ENCODE data around the gene CDT1. TPM values are rescaled to one million over a fixed set of nuclear protein-coding genes. Genes with fewer than 3 reads are reported as not detected.

The CDT1 gene
- total and polyA plus RNA-seq, 8 donors, result 9.3 to 20.4 (median 13.4) TPM

DNA sequence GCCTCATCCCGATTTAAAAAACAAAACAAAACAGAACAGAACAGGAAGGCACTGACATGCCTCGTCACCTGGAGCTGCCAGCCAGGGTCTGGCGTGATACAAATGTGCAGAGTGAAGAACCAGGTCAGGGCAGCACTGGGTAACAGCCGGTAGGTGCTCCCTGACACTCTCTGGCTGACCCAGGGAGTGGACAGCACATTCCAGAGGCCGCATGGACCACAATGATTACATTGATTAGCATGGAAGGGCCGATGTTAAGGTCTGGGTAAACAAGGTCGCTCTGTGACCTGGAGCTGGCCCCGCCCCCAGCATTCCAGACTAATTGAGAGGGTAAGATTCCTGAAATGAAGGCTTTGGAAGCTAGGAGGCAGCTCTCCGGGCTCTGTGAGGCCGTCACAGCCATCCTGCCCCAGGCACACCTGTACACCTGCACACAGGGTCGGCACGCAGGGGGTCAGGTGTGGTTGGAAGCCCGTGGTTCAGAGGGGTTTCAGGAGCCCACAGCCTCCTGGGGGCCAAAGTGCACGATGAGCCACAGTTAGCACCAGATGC lies 40.0 kb upstream of the CDT1 start:
- intact Hi-C loops (cut with DNase I), result no loop called here
- ATAC-seq (peak; percentile 19), DNase-seq (no peak)
- no peak overlapping the region for H3K4me3 ChIP-seq
- no peaks in the 10 kb centered on the region for H3K27me3 ChIP-seq
- TF ChIP-seq, protein P1, sequence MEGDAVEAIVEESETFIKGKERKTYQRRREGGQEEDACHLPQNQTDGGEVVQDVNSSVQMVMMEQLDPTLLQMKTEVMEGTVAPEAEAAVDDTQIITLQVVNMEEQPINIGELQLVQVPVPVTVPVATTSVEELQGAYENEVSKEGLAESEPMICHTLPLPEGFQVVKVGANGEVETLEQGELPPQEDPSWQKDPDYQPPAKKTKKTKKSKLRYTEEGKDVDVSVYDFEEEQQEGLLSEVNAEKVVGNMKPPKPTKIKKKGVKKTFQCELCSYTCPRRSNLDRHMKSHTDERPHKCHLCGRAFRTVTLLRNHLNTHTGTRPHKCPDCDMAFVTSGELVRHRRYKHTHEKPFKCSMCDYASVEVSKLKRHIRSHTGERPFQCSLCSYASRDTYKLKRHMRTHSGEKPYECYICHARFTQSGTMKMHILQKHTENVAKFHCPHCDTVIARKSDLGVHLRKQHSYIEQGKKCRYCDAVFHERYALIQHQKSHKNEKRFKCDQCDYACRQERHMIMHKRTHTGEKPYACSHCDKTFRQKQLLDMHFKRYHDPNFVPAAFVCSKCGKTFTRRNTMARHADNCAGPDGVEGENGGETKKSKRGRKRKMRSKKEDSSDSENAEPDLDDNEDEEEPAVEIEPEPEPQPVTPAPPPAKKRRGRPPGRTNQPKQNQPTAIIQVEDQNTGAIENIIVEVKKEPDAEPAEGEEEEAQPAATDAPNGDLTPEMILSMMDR (IDR thresholded peaks at IDR 0.05), result no peak
- H3K9me3 ChIP-seq, result no peaks in the 10 kb centered on the region
- H3K4me1 ChIP-seq, result peaks cover 25 to 96% of the 10 kb centered on the region in 2 donors
- peaks cover 0 to 10% of the 10 kb centered on the region in 2 donors for H3K36me3 ChIP-seq
- H3K27ac ChIP-seq, result peak overlapping the region in 1 of 2 donors; percentile 30

DNA sequence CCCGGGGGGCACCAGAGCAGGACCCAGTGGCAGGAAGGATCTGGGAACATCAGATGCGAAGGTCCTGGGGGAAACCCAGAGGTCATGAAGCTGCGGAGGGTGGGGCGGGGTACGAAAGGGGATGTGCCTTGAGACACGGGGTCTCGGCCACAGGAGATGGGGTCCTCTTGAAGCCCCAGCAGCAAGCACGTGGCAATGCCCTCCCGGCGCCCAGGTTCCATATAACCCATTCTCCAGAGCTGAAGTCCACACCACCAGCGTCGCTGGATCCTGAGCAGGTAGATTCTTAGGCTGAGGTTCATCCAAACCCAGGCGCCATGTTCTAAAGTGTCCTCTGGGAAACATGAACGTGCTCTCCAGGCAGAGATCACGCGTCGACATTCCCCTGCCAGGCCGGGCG lies 39.5 kb upstream of the CDT1 start:
- Histone ChIP-seq H3K4me3 (no peak overlapping the region), H3K27me3 (no peaks in the 10 kb centered on the region), H3K27ac (no peak overlapping the region), H3K36me3 (peaks cover 0 to 10% of the 10 kb centered on the region in 2 donors), H3K4me1 (peaks cover 27 to 96% of the 10 kb centered on the region in 2 donors), H3K9me3 (no peaks in the 10 kb centered on the region)
- no peak for DNase-seq
- intact Hi-C loops (cut with DNase I), result no loop called here
- TF ChIP-seq, protein P1 (IDR thresholded peaks at IDR 0.05), result no peak
- ATAC-seq, result no peak

DNA sequence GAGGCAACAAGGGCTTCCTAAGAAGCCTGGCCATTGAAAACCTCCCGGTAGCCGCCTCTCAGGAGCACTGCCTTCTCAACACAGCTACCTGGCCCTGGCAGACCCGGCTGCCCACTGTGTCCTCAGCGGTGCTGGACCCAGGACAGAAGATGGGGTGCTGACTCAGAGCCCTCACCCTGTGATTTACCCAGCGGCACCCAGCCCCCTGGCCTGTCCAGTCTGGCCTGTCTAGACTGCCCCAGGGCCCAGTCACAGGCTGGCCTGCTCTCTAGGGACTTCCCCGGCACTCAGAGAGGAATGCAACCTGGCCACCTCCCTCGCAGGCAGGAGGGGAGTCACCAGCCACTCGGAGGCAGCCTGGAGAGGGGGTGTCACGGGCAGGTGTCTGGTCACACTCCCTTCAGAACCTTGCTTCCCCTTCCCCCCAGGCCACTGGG lies 38.7 kb upstream of the CDT1 start:
- Histone ChIP-seq H3K4me3 (no peak overlapping the region), H3K27ac (no peak overlapping the region), H3K4me1 (peaks cover 27 to 96% of the 10 kb centered on the region in 2 donors), H3K36me3 (peaks cover 0 to 10% of the 10 kb centered on the region in 2 donors), H3K27me3 (no peaks in the 10 kb centered on the region), H3K9me3 (no peaks in the 10 kb centered on the region)
- intact Hi-C loops (cut with DNase I), result no loop called here
- DNase-seq, result peak in 3 of 4 donors; percentile 76 to 91 (median 89)
- ATAC-seq, result peak; percentile 77
- TF ChIP-seq, protein P1 (IDR thresholded peaks at IDR 0.05), result no peak

DNA sequence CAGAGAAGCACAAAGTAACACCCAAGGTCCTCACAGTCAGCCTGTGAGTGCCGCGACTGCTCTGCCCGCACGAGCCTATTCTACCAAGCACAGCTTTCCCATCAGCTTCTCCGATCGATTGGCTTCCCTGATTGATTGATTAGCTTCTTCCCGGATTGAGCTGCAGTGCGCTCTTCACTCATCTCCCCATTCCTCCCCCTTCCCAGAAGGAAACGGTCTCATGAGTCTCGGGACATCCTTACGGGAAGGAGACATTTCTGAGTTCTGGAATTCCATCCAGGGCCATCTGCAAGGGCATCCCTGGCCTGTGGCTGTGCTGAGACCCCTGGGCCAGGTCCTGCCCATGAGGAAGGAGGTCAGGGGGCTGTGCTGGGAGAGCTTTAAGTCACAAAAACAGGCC lies 36.6 kb upstream of the CDT1 start:
- Histone ChIP-seq H3K4me3 (no peak overlapping the region), H3K27me3 (no peaks in the 10 kb centered on the region), H3K27ac (peak overlapping the region in 1 of 2 donors; percentile 53), H3K9me3 (no peaks in the 10 kb centered on the region), H3K4me1 (peaks cover 44 to 94% of the 10 kb centered on the region in 2 donors), H3K36me3 (peaks cover 0 to 10% of the 10 kb centered on the region in 2 donors)
- no peak for DNase-seq
- no peak for ATAC-seq
- TF ChIP-seq, protein P1 (IDR thresholded peaks at IDR 0.05), result no peak
- intact Hi-C loops (cut with DNase I), result no loop called here

DNA sequence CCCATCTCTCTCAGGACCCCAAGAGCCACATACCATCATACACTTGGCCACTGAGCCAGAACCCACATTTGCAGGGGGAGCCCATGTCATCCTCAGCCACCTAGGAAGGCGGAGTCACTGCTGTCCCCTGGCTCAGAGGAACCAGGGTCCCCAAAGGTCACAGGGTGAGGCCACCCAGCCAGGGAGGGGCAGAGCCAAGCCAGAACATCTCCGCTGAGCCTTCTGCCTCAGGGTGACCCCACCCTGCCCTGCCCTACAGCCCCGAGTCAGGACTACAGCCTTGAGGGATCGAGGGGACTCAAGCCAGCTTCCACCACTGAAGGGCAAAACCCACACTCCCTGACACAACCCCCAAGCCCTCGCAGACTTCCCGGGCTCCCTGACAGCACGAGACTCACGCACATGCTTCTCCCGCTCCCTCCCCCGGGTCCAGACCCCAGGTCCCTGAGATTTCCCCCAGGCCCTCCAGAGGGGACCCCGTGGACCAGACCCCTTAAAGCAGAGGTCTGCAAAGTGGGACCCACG lies 36.0 kb upstream of the CDT1 start:
- Histone ChIP-seq H3K4me1 (peaks cover 44 to 94% of the 10 kb centered on the region in 2 donors), H3K27ac (peak overlapping the region; percentile 53 to 81), H3K4me3 (no peak overlapping the region), H3K9me3 (no peaks in the 10 kb centered on the region), H3K27me3 (no peaks in the 10 kb centered on the region), H3K36me3 (peaks cover 0 to 10% of the 10 kb centered on the region in 2 donors)
- TF ChIP-seq, protein P1 (IDR thresholded peaks at IDR 0.05), result no peak
- no peak for ATAC-seq
- intact Hi-C loops (cut with DNase I), result no loop called here
- DNase-seq, result no peak

Data from left lung (tissue), 10 donors.